Neural progenitor cell (in vitro differentiated cells): Measurements from ENCODE around the gene CAMK2A. TPM values are rescaled to one million over a fixed set of nuclear protein-coding genes. Genes with fewer than 3 reads are reported as not detected.

ENCODE experiments used
- DNase-seq: peaks from one replicate; pipeline ENCODE4 v3.0.0-alpha.2; 2016; ENCODE audit warnings: low spot score
- H2AFZ ChIP-seq: fragments of 200-600 bp; sonication (generic); replicated peaks from 2 replicates; pipeline ENCODE4 v1.6.1; 2016; ENCODE audit warnings: antibody characterized with exemption
- H3F3A ChIP-seq: fragments of 200-600 bp; sonication (generic); 2 replicates; pipeline ENCODE4 v1.6.1; 2016; ENCODE audit warnings: antibody characterized with exemption, low read depth
- H3K27ac ChIP-seq: fragments of 200-600 bp; sonication (generic); 2 replicates; pipeline ENCODE4 v1.5.1; 2016; ENCODE audit warnings: mild to moderate bottlenecking
- H3K27me3 ChIP-seq: fragments of 200-600 bp; sonication (generic); 2 replicates; pipeline ENCODE4 v1.6.1; 2016; ENCODE audit warnings: mild to moderate bottlenecking, moderate library complexity
- H3K36me3 ChIP-seq: fragments of 200-600 bp; sonication (generic); 2 replicates; pipeline ENCODE4 v1.5.1; 2016
- H3K4me1 ChIP-seq: fragments of 200-600 bp; sonication (generic); 2 replicates; pipeline ENCODE4 v1.6.1; 2016; ENCODE audit warnings: mixed run types
- H3K4me2 ChIP-seq: fragments of 200-600 bp; sonication (generic); 2 replicates; pipeline ENCODE4 v1.6.1; 2016
- H3K4me3 ChIP-seq: fragments of 200-600 bp; sonication (generic); 2 replicates; pipeline ENCODE4 v1.5.1; 2016
- H3K79me2 ChIP-seq: fragments of 200-600 bp; sonication (generic); 2 replicates; pipeline ENCODE4 v1.6.1; 2016; ENCODE audit warnings: low read depth
- H3K9ac ChIP-seq: fragments of 200-600 bp; sonication (generic); 2 replicates; pipeline ENCODE4 v1.6.1; 2016
- H3K9me3 ChIP-seq: fragments of 200-600 bp; sonication (generic); 2 replicates; pipeline ENCODE4 v1.5.1; 2016; ENCODE audit warnings: low read depth
- H4K20me1 ChIP-seq: fragments of 200-600 bp; sonication (generic); 2 replicates; pipeline ENCODE4 v1.6.1; 2016; ENCODE audit warnings: low read depth
- H3K27ac Mint-ChIP-seq: 3 replicates; pipeline ENCODE4 v1.8.0; 2021; ENCODE audit warnings: mixed read lengths
- H3K27me3 Mint-ChIP-seq: 2 replicates; pipeline ENCODE4 v1.8.0; 2022; ENCODE audit warnings: low read depth, mild to moderate bottlenecking, inconsistent platforms, moderate library complexity, mixed read lengths; ENCODE audit not compliant: insufficient read depth
- H3K36me3 Mint-ChIP-seq: 3 replicates; pipeline ENCODE4 v1.8.0; 2021; ENCODE audit warnings: mixed read lengths
- H3K4me1 Mint-ChIP-seq: 3 replicates; pipeline ENCODE4 v1.8.0; 2021; ENCODE audit warnings: mixed read lengths
- H3K4me3 Mint-ChIP-seq: 3 replicates; pipeline ENCODE4 v1.8.0; 2021; ENCODE audit warnings: mild to moderate bottlenecking, moderate library complexity, mixed read lengths
- H3K9me3 Mint-ChIP-seq: 3 replicates; pipeline ENCODE4 v1.8.0; 2020; ENCODE audit warnings: mixed read lengths
- EZH2 ChIP-seq: fragments of 200-600 bp; sonication (generic); IDR thresholded peaks from 2 replicates; pipeline ENCODE4 v1.6.1; 2017; ENCODE audit warnings: antibody characterized with exemption, mild to moderate bottlenecking, moderate library complexity
- EZH2phosphoT487 ChIP-seq: fragments of 200-600 bp; sonication (generic); IDR thresholded peaks from 2 replicates; pipeline ENCODE4 v1.6.1; 2017; ENCODE audit warnings: antibody characterized with exemption
- total RNA-seq: library from RNA; depleted of rRNA; stranded (reverse); fragments of >200 nt; gene quantifications from 2 replicates; pipeline ENCODE4 v1.2.3, GENCODE V29; 2015; ENCODE audit warnings: low replicate concordance
- TF ChIP-seq, protein P1 (sequence below): fragments of 200-600 bp; sonication (generic); IDR thresholded peaks from 2 replicates; pipeline ENCODE4 v1.5.1; 2017; ENCODE audit warnings: antibody characterized with exemption, mild to moderate bottlenecking

The CAMK2A gene
- total RNA-seq, 1 donor from 2014 or later: 0.09 TPM

DNA sequence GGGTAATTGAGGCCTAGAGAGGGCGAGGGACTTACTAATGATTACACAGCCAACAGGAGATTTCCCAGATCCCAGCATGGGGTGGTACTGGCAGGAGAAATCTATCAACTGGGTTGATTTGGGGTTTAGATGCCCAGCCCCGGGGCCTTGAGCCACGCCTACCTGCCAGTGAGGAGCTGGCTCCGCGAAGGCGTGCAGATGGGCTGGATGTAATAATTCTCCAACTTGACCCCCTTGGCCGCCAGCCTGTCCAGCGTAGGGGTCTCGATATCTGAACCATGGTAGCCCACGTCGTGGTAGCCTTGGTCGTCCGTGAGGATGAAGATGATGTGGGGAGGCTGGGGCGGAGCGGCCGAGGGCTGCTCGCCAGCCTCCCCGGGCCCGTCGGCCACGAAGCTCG is 12.3 kb upstream of the CAMK2A start:
- Histone ChIP-seq H3K27ac (no peak overlapping the region), H4K20me1 (no peaks in the 10 kb centered on the region), H3F3A (peaks cover 52% of the 10 kb centered on the region), H2AFZ (peak overlapping the region; percentile 95), H3K36me3 (no peaks in the 10 kb centered on the region), H3K4me3 (peak overlapping the region; percentile 49), H3K27me3 (peaks cover 7% of the 10 kb centered on the region), H3K9ac (no peak overlapping the region), H3K4me1 (peaks cover 51% of the 10 kb centered on the region), H3K9me3 (no peaks in the 10 kb centered on the region), H3K79me2 (no peaks in the 10 kb centered on the region), H3K4me2 (peak overlapping the region; percentile 74)
- Mint-ChIP-seq H3K36me3 (no peaks in the 10 kb centered on the region), H3K27me3 (peaks cover 9% of the 10 kb centered on the region), H3K4me1 (peaks cover 67% of the 10 kb centered on the region), H3K27ac (no peak overlapping the region), H3K9me3 (no peaks in the 10 kb centered on the region), H3K4me3 (peak overlapping the region; percentile 73)
- peak; percentile 35 for DNase-seq
- TF ChIP-seq, protein P1, sequence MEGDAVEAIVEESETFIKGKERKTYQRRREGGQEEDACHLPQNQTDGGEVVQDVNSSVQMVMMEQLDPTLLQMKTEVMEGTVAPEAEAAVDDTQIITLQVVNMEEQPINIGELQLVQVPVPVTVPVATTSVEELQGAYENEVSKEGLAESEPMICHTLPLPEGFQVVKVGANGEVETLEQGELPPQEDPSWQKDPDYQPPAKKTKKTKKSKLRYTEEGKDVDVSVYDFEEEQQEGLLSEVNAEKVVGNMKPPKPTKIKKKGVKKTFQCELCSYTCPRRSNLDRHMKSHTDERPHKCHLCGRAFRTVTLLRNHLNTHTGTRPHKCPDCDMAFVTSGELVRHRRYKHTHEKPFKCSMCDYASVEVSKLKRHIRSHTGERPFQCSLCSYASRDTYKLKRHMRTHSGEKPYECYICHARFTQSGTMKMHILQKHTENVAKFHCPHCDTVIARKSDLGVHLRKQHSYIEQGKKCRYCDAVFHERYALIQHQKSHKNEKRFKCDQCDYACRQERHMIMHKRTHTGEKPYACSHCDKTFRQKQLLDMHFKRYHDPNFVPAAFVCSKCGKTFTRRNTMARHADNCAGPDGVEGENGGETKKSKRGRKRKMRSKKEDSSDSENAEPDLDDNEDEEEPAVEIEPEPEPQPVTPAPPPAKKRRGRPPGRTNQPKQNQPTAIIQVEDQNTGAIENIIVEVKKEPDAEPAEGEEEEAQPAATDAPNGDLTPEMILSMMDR: no peak
- TF ChIP-seq EZH2phosphoT487: no peak
- TF ChIP-seq EZH2: no peak

GRCh38 chr5:150301170-150301505 is 11.6 kb upstream of the CAMK2A start:
- TF ChIP-seq EZH2phosphoT487 (no peak), EZH2 (no peak)
- TF ChIP-seq, protein P1: no peak
- Histone ChIP-seq H3K9me3 (no peaks in the 10 kb centered on the region), H3K27me3 (peaks cover 7% of the 10 kb centered on the region), H3K36me3 (no peaks in the 10 kb centered on the region), H3K4me3 (peak overlapping the region; percentile 49), H4K20me1 (no peaks in the 10 kb centered on the region), H3K79me2 (no peaks in the 10 kb centered on the region), H3K4me2 (peak overlapping the region; percentile 74), H3K9ac (no peak overlapping the region), H3K27ac (no peak overlapping the region), H3F3A (peaks cover 52% of the 10 kb centered on the region), H2AFZ (no peak overlapping the region), H3K4me1 (peaks cover 51% of the 10 kb centered on the region)
- DNase-seq: peak; percentile 24
- Mint-ChIP-seq H3K36me3 (no peaks in the 10 kb centered on the region), H3K27ac (peak overlapping the region; percentile 36), H3K4me3 (peak overlapping the region; percentile 15), H3K27me3 (peaks cover 9% of the 10 kb centered on the region), H3K4me1 (peaks cover 61% of the 10 kb centered on the region), H3K9me3 (no peaks in the 10 kb centered on the region)

GRCh38 chr5:150300496-150301169 is 11.1 kb upstream of the CAMK2A start:
- Histone ChIP-seq H3K4me1 (peaks cover 51% of the 10 kb centered on the region), H2AFZ (no peak overlapping the region), H3K27ac (no peak overlapping the region), H3K9ac (no peak overlapping the region), H3K27me3 (peaks cover 7% of the 10 kb centered on the region), H3K4me3 (peak overlapping the region; percentile 49), H3K4me2 (peak overlapping the region; percentile 74), H3K9me3 (no peaks in the 10 kb centered on the region), H4K20me1 (no peaks in the 10 kb centered on the region), H3F3A (peaks cover 52% of the 10 kb centered on the region), H3K79me2 (no peaks in the 10 kb centered on the region), H3K36me3 (no peaks in the 10 kb centered on the region)
- DNase-seq: peak; percentile 57
- H3K4me3 Mint-ChIP-seq: peak overlapping the region; percentile 15
- peak overlapping the region; percentile 36 for H3K27ac Mint-ChIP-seq
- H3K36me3 Mint-ChIP-seq: no peaks in the 10 kb centered on the region
- H3K4me1 Mint-ChIP-seq: peaks cover 57% of the 10 kb centered on the region
- peaks cover 9% of the 10 kb centered on the region for H3K27me3 Mint-ChIP-seq
- TF ChIP-seq EZH2phosphoT487 (no peak), EZH2 (no peak)
- TF ChIP-seq, protein P1: no peak
- H3K9me3 Mint-ChIP-seq: no peaks in the 10 kb centered on the region
